Loucy (cell line): Measurements from ENCODE around the gene BCR.
A peak's percentile ranks its signal among the peaks of the same experiment; 100 is the strongest.

Experiments used
- H2AFZ ChIP-seq: fragments of 200-600 bp; sonication (generic); 2 replicates; pipeline ENCODE4 v1.6.0; 2016; ENCODE audit warnings: antibody characterized with exemption, mild to moderate bottlenecking, low read length, moderate library complexity
- H3F3A ChIP-seq: fragments of 200-600 bp; 2 replicates; pipeline ENCODE4 v1.6.0; 2016; ENCODE audit warnings: antibody characterized with exemption, low read depth, mild to moderate bottlenecking
- H3K27me3 ChIP-seq: fragments of 200-600 bp; sonication (generic); 2 replicates; pipeline ENCODE4 v1.6.1; 2014; ENCODE audit warnings: low read length, mild to moderate bottlenecking; ENCODE audit not compliant: insufficient read depth, poor library complexity, severe bottlenecking
- H3K36me3 ChIP-seq: fragments of 200-600 bp; sonication (generic); 2 replicates; pipeline ENCODE4 v1.6.1; 2016; ENCODE audit warnings: low read length; ENCODE audit not compliant: insufficient read depth
- H3K4me1 ChIP-seq: fragments of 200-600 bp; sonication (generic); 2 replicates; pipeline ENCODE4 v1.5.1; 2014; ENCODE audit warnings: low read length, mild to moderate bottlenecking; ENCODE audit not compliant: insufficient read depth, poor library complexity, severe bottlenecking
- H3K4me2 ChIP-seq: fragments of 200-600 bp; sonication (generic); 2 replicates; pipeline ENCODE4 v1.6.0; 2014; ENCODE audit warnings: antibody characterized with exemption, low read length, low read depth, mild to moderate bottlenecking; ENCODE audit not compliant: poor library complexity, severe bottlenecking
- H3K4me3 ChIP-seq: fragments of 200-600 bp; sonication (generic); 2 replicates; pipeline ENCODE4 v1.5.1; 2014; ENCODE audit warnings: low read length, mild to moderate bottlenecking, mixed read lengths; ENCODE audit not compliant: poor library complexity, severe bottlenecking
- H3K79me2 ChIP-seq: fragments of 200-600 bp; sonication (generic); 2 replicates; pipeline ENCODE4 v1.6.1; 2014; ENCODE audit warnings: low read length; ENCODE audit not compliant: insufficient read depth
- H3K9ac ChIP-seq: fragments of 200-600 bp; sonication (generic); 2 replicates; pipeline ENCODE4 v1.6.0; 2014; ENCODE audit warnings: mild to moderate bottlenecking, low read depth, low read length, moderate library complexity; ENCODE audit not compliant: poor library complexity, severe bottlenecking
- H3K9me2 ChIP-seq: fragments of 200-600 bp; sonication (generic); replicated peaks from 2 replicates; pipeline ENCODE4 v1.6.1; 2016; ENCODE audit warnings: low read depth, low read length, mixed read lengths
- H3K9me3 ChIP-seq: fragments of 200-600 bp; sonication (generic); 2 replicates; pipeline ENCODE4 v1.6.1; 2014; ENCODE audit warnings: mild to moderate bottlenecking, antibody characterized with exemption, low read length, low read depth; ENCODE audit not compliant: insufficient read depth
- H4K20me1 ChIP-seq: fragments of 200-600 bp; sonication (generic); 2 replicates; pipeline ENCODE4 v1.6.0; 2014; ENCODE audit warnings: antibody characterized with exemption, low read length, mild to moderate bottlenecking; ENCODE audit not compliant: insufficient read depth, poor library complexity, severe bottlenecking
- CTCF ChIP-seq: fragments of 200-600 bp; sonication (generic); conservative IDR thresholded peaks from 2 replicates; pipeline ENCODE4 v1.5.1; 2014; ENCODE audit warnings: mild to moderate bottlenecking, antibody characterized with exemption, low read length
- EZH2phosphoT487 ChIP-seq: fragments of 200-600 bp; IDR thresholded peaks from 2 replicates; pipeline ENCODE4 v1.6.1; 2018; ENCODE audit warnings: antibody characterized with exemption, mild to moderate bottlenecking, moderate library complexity, borderline replicate concordance

BCR gene

GRCh38 chr22:23225724-23226496 lies 45.6 kb downstream of the BCR start:
- Histone ChIP-seq H2AFZ (no peak overlapping the region), H3K4me3 (no peak overlapping the region), H3K4me1 (peaks cover 35% of the 10 kb centered on the region), H3F3A (no peaks in the 10 kb centered on the region), H3K36me3 (peaks cover 76% of the 10 kb centered on the region), H3K4me2 (peak overlapping the region; percentile 11), H3K9me2 (no peaks in the 10 kb centered on the region), H3K9ac (no peak overlapping the region), H3K9me3 (peaks cover 15% of the 10 kb centered on the region; the same call in 1 of the 2 replicates), H3K79me2 (peaks cover 100% of the 10 kb centered on the region), H3K27me3 (no peaks in the 10 kb centered on the region), H4K20me1 (peaks cover 98% of the 10 kb centered on the region)
- TF ChIP-seq EZH2phosphoT487 (no peak), CTCF (no peak)

- Histone ChIP-seq H2AFZ (no peak overlapping the region), H3K36me3 (peaks cover 71% of the 10 kb centered on the region), H3K9me2 (no peaks in the 10 kb centered on the region), H3K4me1 (peaks cover 30% of the 10 kb centered on the region), H3K4me3 (no peak overlapping the region), H4K20me1 (peaks cover 98% of the 10 kb centered on the region), H3K9ac (no peak overlapping the region), H3K79me2 (peaks cover 100% of the 10 kb centered on the region), H3K4me2 (peak overlapping the region; percentile 11), H3K27me3 (no peaks in the 10 kb centered on the region), H3K9me3 (peaks cover 15% of the 10 kb centered on the region; the same call in 1 of the 2 replicates), H3F3A (no peaks in the 10 kb centered on the region)
- TF ChIP-seq CTCF: no peak
Measured at GRCh38 chr22:23226497-23226850, 46.2 kb downstream of the BCR start.

DNA sequence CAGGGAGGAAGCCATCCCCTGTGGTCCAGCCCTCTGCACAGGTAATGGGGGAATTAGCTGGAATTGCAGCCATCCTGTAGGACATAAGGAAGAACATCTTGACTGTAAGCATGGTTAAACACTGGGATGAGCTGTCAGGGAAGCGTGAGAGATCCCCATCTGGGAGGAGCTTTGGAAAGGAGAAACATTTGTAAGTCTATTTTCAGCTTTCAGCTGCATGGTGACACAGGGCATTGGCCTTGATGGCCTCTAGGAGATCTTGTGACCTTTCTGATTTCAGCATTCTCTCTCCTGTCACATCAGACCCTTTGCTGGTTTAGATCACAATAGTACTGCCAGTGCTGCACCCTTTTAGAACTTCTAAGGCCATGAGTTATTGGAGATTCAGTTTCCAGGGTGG lies 47.1 kb downstream of the BCR start:
- peaks cover 15% of the 10 kb centered on the region; the same call in 1 of the 2 replicates for H3K9me3 ChIP-seq
- no peak overlapping the region for H3K9ac ChIP-seq
- H3K27me3 ChIP-seq: no peaks in the 10 kb centered on the region
- H3K4me2 ChIP-seq: no peak overlapping the region
- H3K79me2 ChIP-seq: peaks cover 100% of the 10 kb centered on the region
- H3F3A ChIP-seq: no peaks in the 10 kb centered on the region
- H3K36me3 ChIP-seq: peaks cover 67% of the 10 kb centered on the region
- H2AFZ ChIP-seq: no peak overlapping the region
- TF ChIP-seq EZH2phosphoT487 (no peak), CTCF (no peak)
- H4K20me1 ChIP-seq: peaks cover 100% of the 10 kb centered on the region
- H3K9me2 ChIP-seq: no peaks in the 10 kb centered on the region
- H3K4me3 ChIP-seq: no peak overlapping the region
- H3K4me1 ChIP-seq: peaks cover 23% of the 10 kb centered on the region
